IPS DF 19.7 (cell line): Measurements from ENCODE around the gene PTGDR.

Experiments used
- DNase-seq: peaks from one replicate; pipeline ENCODE4 v3.0.0-alpha.2; 2013; ENCODE audit warnings: low read depth, low spot score

The PTGDR gene

GRCh38 chr14:52310541-52310940, 43.0 kb downstream of the PTGDR start:
- DNase-seq = no peak

- no peak for DNase-seq
Observed at GRCh38 chr14:52312931-52313355, 45.4 kb downstream of the PTGDR start.

- DNase-seq = no peak
Observed at GRCh38 chr14:52313462-52313861, 46.0 kb downstream of the PTGDR start.

GRCh38 chr14:52313903-52314594, 46.6 kb downstream of the PTGDR start, which contains the start of gene PTGER2:
Gene PTGER2, plus strand, starts transcription at chr14:52314312. Its CDS starts 237 bp downstream, at chr14:52314549.
- no peak for DNase-seq

- DNase-seq = no peak
Observed at GRCh38 chr14:52314595-52315354, 47.3 kb downstream of the PTGDR start.

GRCh38 chr14:52315355-52315718, 47.8 kb downstream of the PTGDR start:
- DNase-seq = no peak

GRCh38 chr14:52318062-52318461, 50.6 kb downstream of the PTGDR start:
- DNase-seq = no peak

GRCh38 chr14:52318826-52319645, 51.5 kb downstream of the PTGDR start:
- DNase-seq = no peak

- DNase-seq = no peak
Observed at GRCh38 chr14:52319919-52320318, 52.4 kb downstream of the PTGDR start.

- DNase-seq = no peak
Observed at GRCh38 chr14:52325126-52325525, 57.6 kb downstream of the PTGDR start.

GRCh38 chr14:52325630-52326029, 58.1 kb downstream of the PTGDR start:
- DNase-seq = no peak
